Muscle of arm (tissue), 12 donors: ENCODE data around the gene CHST1. TPM values are rescaled to one million over a fixed set of nuclear protein-coding genes. Genes with fewer than 3 reads are reported as not detected.

Experiments
- DNase-seq: peaks from one replicate; pipeline ENCODE4 v3.0.0-alpha.2; 2013
- polyA plus RNA-seq, 12 donors: library from polyadenylated mRNA; unstranded; fragments of 120-200 nt; gene quantifications; one replicate each; pipeline ENCODE4 v1.2.1, GENCODE V29; 2013; ENCODE audit not compliant: insufficient read length in 12 of 12

Gene CHST1
- polyA plus RNA-seq, 12 donors = 10.2 to 18.8 (median 14.3) TPM; not detected in 1

DNA sequence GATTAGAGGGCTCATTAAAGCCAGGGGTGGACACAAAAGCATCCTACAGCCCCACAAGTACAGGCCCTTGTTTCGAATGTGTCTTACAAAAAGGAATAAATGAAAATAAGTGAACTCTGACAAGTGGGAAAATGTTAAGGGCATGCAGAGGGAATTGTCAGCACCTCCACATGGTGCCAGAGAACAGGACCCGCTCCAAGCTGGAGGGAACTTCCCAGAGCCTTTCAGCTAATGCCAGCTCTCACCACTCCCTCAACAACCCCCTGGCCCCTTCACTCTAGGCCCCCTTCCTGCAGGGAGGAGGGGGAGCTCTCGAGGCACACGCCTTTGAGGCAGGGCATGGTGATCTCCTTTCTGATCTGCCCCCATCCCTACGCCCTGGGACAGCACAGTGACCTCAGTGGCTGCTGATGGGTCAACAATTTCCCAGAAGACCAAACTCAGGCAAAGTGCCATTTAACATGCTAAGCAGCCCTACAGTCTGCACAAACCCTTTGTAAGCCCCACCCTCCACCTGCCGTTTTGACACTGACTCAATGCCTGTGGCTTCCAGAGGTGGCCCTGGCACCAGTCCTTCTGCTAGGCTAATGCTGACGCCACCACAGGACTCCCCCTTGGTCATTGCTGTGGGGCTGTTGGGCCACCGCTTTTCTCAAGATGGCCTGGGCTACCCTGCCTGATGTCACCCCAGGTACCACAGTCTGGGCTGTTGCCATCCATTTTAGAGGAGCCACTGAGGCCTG, 12.5 kb upstream of the CHST1 start:
- no peak for DNase-seq

DNA sequence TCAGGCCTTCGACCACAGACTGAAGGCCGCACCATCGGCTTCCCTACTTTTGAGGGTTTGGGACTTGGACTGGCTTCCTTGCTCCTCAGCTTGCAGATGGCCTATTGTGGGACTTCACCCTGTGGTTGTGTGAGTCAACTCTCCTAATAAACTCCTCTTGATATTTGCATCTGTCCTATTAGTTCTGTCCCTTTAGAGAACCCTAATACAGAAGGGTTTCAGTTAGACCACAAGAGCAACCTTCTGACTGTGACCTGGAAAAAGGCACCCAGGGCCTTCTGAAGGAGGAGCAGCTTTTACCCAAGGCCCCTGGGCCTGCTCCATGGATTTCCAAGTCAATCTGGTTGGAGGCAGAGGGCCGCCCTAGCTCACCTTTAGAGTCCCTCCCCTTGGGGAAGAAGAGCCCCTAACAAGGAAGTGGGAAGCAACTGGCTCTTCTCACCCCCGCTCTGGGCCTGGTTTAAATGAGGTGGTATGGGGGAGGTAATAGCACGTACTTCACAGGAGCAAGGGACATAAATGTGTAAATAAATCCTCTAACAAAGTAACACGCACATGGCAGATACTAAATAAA, 11.2 kb upstream of the CHST1 start:
- DNase-seq = no peak

DNA sequence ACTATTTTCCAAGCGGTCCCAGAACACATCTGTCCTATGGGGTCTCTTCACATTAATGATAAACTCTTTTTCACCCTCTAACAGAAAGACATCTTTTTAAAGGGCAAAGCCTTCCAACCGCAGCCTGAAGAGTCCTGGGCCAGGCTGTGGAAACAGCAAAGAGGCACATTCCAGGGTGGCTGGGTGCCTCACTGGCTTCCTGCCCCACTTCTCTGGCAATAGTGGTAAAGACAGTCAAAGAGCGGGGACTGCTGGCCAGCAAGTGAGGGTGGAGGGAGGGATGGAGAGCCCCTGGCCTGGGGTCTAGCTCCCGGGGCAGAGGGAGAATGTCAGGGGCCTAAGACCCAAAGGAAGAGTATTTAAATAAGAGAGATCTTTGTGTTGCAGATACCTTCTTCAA, 10.2 kb upstream of the CHST1 start:
- DNase-seq = no peak

DNA sequence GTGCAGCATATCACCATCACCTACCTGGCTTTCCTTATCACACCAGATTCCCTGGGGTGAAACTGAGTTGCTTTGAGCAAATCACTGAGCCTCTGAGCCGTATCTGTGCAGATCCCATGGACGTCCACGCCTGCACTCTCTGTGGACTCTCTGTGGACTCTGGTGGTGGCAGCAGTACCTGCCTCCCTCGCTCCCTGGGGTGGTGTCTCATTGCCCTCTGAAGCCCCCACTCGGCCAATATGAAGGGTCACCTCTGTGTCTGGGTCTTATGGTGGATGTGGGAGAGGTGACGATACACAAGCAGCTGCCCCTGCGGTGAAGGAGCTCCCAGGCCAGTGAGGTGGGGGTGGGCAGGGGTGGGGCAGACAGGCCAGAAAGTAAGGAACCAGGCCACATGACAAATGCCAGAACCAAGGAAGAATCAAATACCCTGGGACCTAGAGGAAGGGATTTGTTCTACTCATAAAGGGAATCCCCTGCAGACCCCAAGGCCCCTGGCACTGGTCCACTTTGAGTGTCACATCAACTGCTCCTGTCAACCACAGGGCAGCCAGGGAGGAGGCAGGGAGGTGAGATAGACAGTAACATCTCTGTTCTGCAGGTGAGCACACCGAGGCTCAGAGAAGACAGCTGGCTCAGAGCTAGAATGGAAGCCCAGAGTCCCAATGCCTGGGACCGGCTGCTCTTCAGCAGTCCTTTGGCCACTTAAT, 9.2 kb upstream of the CHST1 start:
- no peak for DNase-seq

DNA sequence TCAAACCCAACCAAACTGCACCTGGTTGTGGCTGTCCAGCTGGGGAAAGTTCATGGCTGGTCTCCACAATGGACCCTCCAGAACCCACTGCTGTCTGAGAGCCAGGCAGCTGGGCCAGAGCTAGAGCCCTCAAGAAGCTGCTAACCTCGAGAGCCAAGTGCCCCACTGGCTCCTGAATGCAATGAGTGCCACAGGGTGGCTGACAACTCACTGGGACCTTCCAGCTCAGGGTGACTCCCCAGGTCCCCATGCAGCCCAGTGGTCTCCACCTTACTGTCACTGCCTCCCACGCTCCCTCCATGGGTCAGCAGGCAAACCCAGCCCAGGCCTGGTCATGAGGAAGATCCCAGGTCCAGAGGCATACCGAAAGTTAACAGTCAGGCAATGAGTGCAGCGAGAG, 8.0 kb upstream of the CHST1 start:
- DNase-seq = no peak

DNA sequence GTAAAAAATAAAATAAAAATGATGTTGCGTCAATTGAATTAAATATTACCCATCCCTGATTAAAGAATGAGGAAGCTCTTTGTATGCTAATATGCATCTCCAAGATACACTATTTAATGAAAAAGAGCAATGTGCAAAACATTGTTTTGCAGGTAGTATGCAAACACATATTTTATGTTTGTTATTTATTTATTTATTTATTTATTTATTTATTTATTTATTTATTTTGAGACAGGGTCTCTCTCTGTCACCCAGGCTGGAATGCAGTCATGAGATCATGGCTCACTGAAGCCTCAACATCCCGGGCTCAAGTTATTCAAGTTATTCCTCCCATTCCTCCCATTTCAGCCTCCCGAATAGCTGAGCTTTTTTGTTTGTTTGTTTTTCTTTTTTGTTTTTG, 7.2 kb upstream of the CHST1 start:
- DNase-seq = no peak

DNA sequence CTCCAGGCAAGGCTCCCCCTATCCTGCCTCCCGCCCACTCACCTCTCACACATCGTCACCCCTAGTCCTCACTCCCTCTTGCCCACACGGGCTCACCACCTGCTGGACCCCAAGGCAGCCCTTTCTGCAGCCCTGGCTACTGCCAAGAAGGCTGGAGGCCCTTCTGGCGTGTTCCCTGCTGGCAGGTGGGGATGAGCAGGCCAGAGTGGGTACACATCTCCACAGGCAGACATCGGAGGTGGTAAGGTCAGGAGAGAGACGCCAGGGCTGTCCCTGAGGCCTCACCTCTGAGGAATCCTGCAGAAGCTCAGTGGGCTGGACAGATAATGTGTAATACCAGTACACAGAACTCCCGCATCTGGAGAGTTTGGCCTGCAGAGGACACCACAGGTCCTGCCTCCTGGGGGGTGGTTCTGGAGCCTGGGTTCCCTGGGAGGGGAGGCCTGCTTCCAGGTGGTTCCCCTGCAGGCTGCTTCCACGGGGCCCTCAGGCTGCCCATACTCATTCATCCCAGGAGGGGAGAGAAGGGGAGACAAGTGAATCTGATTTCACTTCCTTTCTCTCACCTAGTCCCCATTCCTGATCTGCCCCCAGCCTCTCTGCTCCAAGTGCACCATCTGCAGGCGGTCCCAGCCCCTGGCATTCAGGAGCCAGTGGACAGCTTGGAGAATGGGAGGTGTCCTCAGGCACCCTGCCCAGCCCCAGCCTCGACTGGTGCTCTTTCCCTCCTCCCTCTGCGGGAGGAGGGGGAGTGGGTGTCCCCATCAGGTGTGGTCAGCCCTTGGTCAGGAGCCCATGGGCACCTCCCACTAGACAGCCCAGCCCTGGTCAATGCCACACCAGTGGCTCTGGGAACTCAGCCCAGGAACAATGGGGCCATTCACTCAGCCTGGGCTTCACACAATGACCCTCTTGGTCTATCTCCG, 6.1 kb upstream of the CHST1 start:
- no peak for DNase-seq

DNA sequence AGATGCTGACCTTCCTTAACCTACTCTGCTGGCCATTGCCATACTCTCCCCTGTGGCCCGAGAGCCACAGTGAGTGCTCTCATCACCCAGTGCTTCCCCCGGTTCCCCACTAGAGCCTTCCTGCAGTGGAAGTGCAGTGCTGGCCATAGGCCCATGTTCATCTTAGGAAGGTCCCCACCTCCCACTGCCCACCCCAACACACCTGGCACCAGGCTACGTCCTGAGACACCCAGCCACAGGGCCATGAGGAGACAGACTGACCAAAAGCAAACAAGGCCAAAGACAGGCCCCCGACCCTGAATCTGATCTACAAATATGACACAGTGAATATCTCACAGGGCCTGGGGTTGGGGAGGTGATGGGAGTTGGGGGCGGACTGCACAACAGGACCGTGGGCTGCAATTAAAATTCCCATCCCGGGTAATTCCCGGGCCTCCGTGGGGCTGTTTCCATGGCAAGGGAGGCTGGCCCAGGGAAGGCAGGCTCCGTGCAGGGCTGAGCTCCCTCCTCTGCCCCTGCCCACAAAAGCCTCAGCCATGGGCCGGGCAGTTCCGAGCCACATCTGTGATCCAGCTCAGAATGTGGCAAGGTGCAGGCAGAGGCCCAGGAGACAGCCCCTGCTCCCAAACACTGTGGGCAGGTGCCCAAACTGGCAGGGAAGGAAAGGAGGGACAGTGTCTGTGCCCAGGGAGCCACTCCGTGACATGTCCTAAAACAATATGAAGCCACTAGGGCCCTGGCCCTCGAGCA, 5.1 kb upstream of the CHST1 start:
- DNase-seq = no peak

DNA sequence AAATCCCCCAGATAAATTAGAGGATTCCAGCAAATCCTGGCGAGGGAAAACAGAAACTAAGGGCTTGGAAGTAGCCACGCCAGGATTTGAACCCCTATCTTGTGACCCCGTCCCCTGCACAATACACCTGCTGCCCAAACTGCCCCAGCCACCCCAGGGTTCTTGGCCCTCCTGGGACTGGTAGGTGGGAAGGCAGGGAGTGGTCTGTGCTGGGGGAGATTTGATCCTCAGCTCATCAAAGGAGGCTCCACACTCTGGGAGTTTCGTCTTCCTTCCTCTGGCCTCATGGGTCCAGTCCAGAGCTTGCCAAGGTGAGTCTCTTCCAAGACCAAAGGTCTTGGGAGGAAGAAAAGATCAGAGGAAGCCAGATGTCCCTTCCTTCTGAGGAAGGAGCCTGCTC, 4.5 kb upstream of the CHST1 start:
- DNase-seq = no peak

DNA sequence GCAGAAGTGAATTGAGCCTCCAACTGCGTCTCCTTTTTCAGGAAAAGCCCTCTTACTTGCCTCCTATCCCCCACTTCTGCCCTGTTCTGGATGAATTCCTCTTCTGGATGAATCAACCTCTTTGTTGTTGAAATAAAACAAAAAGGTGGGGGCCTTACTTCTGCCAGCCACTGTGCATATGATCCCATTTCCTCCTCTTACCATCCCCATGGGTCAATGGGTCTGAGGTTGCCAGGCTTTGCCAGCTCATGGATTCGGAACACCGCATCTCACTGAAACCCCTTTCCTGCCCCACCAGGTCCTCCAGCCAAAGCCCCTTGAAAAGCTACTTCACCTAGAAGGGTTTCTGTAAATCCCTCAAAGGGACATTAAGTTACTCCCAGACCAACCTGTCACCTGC, 3.7 kb upstream of the CHST1 start:
- DNase-seq = no peak

DNA sequence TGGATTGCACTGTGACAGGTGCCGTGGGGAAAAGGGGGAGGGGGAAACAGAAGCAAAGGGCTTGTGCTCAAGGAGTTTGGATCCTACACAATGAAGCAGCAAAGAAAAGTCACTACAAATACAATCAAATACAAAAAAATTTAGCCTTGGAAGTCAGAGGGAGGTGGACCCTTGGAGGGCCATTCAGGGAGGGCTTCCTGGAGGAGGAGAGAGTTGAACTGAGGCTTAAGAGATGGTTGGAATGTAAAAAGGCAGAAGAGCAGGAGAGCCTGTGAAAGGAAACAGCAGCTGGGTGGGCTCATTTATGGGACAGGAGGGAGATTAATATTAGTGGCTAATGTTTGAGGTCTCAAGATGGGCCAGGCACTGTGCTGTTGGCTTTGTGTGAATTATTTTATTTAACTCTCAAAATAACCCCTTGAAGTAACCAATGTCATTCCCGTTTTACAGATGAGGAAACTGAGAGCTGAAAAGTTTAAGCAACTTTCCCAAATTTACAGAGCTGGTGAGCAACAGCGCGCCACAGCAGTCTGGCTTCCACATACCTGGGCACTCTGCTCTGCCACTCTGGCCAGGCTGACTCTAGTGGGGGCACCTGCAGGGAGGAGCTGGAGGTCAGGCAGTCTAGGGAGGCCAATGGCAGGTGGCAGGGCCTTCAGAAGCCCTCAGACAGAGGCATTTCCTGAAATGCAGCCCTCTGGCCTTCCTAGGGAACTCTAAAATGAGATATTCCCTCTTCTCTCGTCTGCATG, 2.7 kb upstream of the CHST1 start:
- DNase-seq = no peak

DNA sequence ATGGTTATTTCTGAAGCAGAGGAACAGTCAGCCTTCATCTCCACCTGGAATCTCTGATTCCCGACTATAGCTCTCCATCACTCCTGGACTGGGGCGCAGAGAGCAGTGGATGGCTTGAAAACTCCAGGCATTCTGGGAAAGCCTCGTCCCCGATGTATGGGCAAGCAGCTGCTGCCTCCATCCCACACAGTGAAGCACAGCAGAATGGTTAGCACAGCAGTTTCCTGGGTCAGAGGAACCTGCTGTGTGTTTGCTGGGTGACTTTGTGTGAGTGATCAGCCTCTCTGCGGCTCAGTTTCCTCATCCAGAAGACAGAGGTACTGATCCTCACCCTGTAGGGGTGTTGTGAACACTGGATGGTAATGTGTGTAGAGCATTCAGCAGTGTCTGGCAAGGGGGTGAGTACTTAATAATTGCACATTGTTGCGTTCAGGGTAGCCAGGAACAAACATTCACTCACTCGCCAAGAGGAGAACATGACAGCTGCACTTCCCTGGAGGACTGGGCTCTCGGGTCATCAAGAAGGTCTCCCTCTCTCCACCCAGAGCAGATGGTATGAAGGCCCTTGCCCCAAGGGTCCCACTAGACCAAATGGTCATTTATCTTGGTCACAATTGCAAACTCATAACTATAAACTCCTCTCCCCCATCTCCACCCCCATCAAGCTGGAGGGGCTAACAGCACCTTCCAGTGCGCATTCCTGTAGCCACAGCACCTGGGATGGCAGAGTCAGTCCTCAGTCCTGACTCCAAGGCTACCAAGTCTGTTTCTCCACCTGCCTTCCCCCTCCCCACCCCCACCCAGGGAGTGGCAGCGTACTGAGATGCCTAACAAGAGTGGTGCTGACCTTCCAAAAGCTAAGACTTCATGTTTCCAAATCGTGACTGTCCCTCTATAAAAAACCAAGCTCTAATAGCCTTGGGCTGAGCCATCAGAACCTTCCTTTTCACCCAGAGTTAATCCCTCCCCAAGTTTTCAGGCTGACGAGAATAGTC, 1.5 kb upstream of the CHST1 start:
- DNase-seq = no peak

DNA sequence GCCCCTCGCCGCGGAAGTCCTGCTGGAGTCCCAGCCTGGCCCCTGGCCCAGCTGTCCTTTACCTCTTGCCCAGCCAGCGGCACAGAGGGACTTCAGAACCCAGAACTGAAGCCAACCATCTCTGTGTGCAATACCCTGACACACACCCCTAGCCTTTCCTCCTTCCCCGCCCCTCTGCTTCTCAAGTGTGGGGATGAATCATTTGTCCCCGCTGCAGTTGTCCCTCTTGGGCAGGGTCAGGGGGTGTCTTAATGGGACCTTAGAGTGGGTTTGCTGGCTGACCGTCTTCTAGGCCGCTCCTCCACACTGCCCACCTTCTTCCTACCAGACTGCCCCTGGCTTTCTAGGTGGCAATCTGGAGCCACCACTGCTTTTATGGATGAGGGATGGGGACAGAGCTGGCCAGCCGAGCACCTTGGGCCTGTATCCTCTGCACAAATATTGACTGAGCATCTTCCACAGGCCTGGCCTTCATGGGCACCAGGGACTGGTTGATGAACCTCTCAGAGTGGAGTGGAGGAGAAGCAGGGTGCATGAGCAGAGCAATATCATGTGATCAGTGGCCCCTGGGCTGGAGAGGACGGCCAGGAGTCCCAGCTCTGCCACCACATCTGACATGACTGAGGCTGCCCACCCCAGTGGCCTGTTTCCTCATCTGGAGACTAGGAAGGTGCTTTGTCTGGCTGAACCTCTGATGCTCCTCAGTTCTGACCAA, 668 bp upstream of the CHST1 start:
- no peak for DNase-seq

DNA sequence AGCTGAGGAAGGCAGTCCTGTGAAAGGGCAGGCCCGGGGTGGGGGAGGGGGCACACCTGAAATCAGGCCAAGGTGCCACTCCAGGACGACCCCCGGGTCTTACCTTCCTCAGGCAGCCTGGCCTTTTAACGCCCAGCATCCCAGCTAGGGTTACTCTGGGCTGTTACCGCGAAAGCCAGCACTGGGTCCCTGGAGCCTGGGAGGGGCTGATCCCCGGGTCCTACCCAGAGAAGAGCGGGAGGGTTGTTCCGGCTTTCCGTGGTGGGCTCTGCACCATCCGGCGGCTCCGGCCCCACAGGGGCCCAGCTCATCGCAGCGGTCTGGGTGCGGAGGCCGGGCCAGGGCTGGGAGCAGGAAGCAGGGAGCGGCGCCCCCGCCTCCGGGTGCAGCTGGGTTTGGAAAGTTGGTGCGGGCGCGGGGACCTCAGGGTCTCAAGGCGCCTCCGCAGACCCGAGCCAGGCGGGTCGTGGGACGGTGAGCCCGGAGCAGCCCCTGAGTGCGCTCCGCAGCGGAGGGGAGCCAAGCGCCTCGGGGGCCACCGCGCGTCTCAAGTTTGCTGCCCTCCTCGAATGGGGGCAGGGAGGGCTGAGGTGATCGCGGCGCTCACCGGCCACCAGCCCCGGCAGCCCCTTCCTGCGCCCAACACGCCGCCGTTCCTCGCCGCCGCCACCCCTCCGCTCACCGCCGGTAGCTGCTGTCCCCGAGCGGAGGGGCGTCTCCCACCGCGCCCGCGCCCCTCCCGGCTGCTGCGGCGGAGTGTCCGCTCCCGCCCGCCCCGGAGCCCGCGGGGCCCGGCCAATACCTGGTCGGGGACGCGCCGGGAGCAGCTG, 831 bp downstream of the CHST1 start:
- DNase-seq = no peak

DNA sequence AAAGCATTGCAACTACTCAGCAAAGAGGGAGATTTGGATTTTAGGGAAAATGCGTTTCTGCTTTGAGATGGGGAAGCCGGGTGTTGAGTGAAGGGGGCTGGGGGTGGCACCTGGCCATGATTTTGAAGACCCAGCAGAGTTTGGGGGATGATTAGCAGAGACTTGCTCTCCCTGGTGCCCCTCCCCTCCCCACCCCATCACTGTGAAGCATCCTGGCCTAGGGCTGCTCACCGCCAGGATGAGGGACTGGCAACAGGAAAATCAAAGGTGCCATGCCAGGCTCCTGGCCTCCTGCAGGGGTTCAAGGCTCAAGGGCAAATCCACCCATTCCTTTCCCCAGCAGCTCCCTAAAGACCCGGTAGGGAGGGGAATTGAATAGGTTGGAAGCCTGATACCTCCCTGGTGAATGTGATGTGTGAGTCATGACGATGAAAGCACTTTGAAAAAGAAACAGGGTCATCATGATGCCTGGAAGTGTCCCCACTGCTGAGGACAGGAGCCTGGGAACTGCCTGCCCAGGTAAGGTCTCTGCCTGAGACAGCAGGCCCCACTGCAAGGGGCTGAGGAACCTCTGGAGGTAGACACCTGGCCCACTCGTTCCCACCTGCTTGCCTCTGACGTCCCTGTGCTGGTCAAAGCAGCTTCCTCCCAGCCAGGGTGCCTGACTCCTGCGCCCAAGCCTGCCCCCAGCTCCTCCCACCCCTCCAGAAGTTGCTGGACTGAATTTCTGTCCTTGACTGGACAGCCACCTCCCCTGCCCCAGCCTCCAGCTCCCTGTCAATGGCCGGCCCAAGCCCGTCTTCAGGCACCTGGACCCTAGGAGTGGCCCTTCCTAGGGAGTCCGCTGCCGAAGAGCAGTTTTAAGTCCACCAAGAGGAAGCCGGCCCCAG, 1.7 kb downstream of the CHST1 start:
- no peak for DNase-seq

DNA sequence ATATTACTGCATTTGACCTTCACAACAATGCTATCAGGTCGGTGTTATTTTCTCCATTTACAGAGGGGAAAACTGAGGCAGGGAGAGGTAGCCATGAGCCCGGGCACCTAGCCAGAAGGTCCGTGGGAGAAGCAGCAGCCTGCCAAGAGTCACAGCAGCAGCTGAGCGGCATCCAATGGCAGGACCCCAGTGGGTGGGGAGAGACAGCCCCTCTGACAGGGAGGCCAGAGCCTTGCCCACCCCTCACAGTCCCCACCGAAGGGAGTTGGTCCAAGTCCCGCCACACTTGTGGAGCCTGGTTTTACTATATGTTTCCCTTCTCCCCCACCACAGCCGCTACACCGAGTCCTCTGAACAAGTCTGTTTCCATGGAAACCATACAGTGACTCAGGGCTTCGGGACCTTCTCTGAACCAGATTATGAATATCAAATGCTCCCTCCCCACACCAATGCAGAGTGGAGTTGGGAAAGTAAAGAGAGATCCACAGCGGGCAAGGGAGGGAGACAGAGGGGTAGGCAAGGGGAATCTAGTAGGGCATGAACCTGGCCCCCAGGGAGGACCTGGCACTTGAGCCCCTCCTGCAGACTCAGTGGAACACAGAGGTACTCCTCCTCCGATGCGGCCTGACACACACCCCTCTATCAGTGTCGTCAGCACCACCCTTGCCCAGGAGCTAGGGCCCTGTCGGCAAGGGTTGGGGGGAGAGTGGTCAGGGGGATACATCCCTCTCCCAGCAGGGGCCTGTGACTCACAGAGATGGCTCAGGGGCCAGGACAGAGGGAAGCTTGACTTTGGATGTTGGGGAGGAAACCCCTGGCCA, 2.5 kb downstream of the CHST1 start:
- DNase-seq = peak; percentile 64
